Transverse colon (tissue), 4 donors: ENCODE measurements around the gene BCL11B.

Source experiments
- EP300 ChIP-seq: sonication (generic); formaldehyde crosslinking; IDR thresholded peaks from one replicate; pipeline ENCODE4 v1.6.1; 2017; ENCODE audit warnings: antibody characterized with exemption, low read depth
- POLR2AphosphoS5 ChIP-seq, 3 donors: sonication (generic); formaldehyde crosslinking; IDR thresholded peaks; one replicate each; pipeline ENCODE4 v1.6.1; 2016; ENCODE audit warnings: antibody characterized with exemption in 3 of 3
- TF ChIP-seq, protein P1 (sequence below), 5 experiments: fragments of 200-600 bp in 3 of 5; fragments of 450-650 bp in 2 of 5; sonication (generic) in 3 of 5; IDR thresholded peaks; 1 replicate in 2 of 5; 2 replicates in 3 of 5; pipeline ENCODE4 v1.5.1; 2016 to 2017; ENCODE audit warnings: antibody characterized with exemption in 5 of 5, inconsistent platforms in 3 of 5, mild to moderate bottlenecking in 2 of 5, moderate library complexity in 1 of 5

DNA sequence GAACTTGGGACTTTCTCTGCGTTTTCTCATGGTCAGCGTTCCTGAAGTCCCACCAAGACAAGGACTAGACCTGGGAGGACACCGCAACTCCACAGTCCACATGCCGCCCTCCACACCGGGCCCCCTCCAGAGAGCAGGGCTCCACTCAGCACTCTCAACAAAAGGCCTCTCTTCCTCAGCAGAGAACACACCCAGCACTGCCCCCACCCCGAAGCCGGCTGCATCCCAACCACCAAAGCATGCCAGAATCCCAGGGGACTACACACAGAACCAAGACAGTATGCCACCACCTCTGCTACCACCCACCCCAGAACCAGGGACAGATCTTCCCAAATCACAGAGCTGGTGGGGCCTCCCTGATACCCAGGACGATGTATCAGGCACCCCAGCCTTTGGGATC is 88.3 kb downstream of the BCL11B start:
- TF ChIP-seq POLR2AphosphoS5 (IDR thresholded peaks at IDR 0.05), result no peak
- TF ChIP-seq, protein P1, sequence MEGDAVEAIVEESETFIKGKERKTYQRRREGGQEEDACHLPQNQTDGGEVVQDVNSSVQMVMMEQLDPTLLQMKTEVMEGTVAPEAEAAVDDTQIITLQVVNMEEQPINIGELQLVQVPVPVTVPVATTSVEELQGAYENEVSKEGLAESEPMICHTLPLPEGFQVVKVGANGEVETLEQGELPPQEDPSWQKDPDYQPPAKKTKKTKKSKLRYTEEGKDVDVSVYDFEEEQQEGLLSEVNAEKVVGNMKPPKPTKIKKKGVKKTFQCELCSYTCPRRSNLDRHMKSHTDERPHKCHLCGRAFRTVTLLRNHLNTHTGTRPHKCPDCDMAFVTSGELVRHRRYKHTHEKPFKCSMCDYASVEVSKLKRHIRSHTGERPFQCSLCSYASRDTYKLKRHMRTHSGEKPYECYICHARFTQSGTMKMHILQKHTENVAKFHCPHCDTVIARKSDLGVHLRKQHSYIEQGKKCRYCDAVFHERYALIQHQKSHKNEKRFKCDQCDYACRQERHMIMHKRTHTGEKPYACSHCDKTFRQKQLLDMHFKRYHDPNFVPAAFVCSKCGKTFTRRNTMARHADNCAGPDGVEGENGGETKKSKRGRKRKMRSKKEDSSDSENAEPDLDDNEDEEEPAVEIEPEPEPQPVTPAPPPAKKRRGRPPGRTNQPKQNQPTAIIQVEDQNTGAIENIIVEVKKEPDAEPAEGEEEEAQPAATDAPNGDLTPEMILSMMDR (IDR thresholded peaks at IDR 0.05), result no peak
- TF ChIP-seq EP300, result no peak
